GM23338 (cell line): ENCODE results near the gene TTC12. TPM values are rescaled to one million over a fixed set of nuclear protein-coding genes. Genes with fewer than 3 reads are reported as not detected.

Experiments used
- ATAC-seq: fragments of 200-7000 bp; cut with Tn5 transposase; 3 replicates; pipeline ENCODE4 v1.9.1; 2020
- DNase-seq: peaks from one replicate; pipeline ENCODE4 v3.0.0-alpha.2; 2015; ENCODE audit warnings: low spot score
- H2AFZ ChIP-seq: fragments of 200-600 bp; sonication (generic); 2 replicates; pipeline ENCODE4 v1.8.0; 2016; ENCODE audit warnings: antibody characterized with exemption, mild to moderate bottlenecking, moderate library complexity
- H3F3A ChIP-seq: fragments of 200-600 bp; sonication (generic); replicated peaks from 2 replicates; pipeline ENCODE4 v1.8.0; 2017; ENCODE audit warnings: antibody characterized with exemption, mixed run types, low read depth
- H3K27ac ChIP-seq: fragments of 200-600 bp; sonication (generic); 2 replicates; pipeline ENCODE4 v1.6.1; 2016; ENCODE audit warnings: low read depth
- H3K27me3 ChIP-seq: fragments of 200-600 bp; sonication (generic); 2 replicates; pipeline ENCODE4 v1.8.0; 2016; ENCODE audit warnings: mild to moderate bottlenecking, mixed run types, moderate library complexity; ENCODE audit not compliant: insufficient read depth
- H3K36me3 ChIP-seq: fragments of 200-600 bp; sonication (generic); 2 replicates; pipeline ENCODE4 v1.8.0; 2016; ENCODE audit warnings: mild to moderate bottlenecking; ENCODE audit not compliant: insufficient read depth
- H3K4me1 ChIP-seq: fragments of 200-600 bp; sonication (generic); 2 replicates; pipeline ENCODE4 v1.8.0; 2016; ENCODE audit warnings: mild to moderate bottlenecking, moderate library complexity; ENCODE audit not compliant: insufficient read depth
- H3K4me2 ChIP-seq: fragments of 200-600 bp; sonication (generic); 2 replicates; pipeline ENCODE4 v1.7.1; 2017; ENCODE audit warnings: mixed run types
- H3K4me3 ChIP-seq: fragments of 200-600 bp; sonication (generic); 2 replicates; pipeline ENCODE4 v1.6.1; 2016; ENCODE audit warnings: mixed run types
- H3K79me2 ChIP-seq: fragments of 200-600 bp; sonication (generic); replicated peaks from 2 replicates; pipeline ENCODE4 v1.8.0; 2017; ENCODE audit warnings: mild to moderate bottlenecking; ENCODE audit not compliant: insufficient read depth
- H3K9me2 ChIP-seq: fragments of 200-600 bp; sonication (generic); 2 replicates; pipeline ENCODE4 v1.8.0; 2017; ENCODE audit not compliant: insufficient read depth
- H4K20me1 ChIP-seq: fragments of 200-600 bp; sonication (generic); replicated peaks from 2 replicates; pipeline ENCODE4 v1.8.0; 2017; ENCODE audit warnings: mild to moderate bottlenecking; ENCODE audit not compliant: insufficient read depth
- H3K27ac Mint-ChIP-seq: 2 replicates; pipeline ENCODE4 v1.8.0; 2020; ENCODE audit warnings: inconsistent platforms, mild to moderate bottlenecking, moderate library complexity, mixed read lengths
- H3K27me3 Mint-ChIP-seq: 3 replicates; pipeline ENCODE4 v1.8.0; 2022; ENCODE audit warnings: low read depth, mild to moderate bottlenecking, moderate library complexity, mixed read lengths, inconsistent platforms; ENCODE audit not compliant: insufficient read depth, poor library complexity
- H3K36me3 Mint-ChIP-seq: 3 replicates; pipeline ENCODE4 v1.8.0; 2021; ENCODE audit warnings: low read depth, mild to moderate bottlenecking, inconsistent platforms, moderate library complexity, mixed read lengths
- H3K4me1 Mint-ChIP-seq: 3 replicates; pipeline ENCODE4 v1.8.0; 2020; ENCODE audit warnings: mild to moderate bottlenecking, inconsistent platforms, mixed read lengths
- H3K4me3 Mint-ChIP-seq: 3 replicates; pipeline ENCODE4 v1.8.0; 2021; ENCODE audit warnings: moderate library complexity, mild to moderate bottlenecking, inconsistent platforms, mixed read lengths
- H3K9me3 Mint-ChIP-seq: 3 replicates; pipeline ENCODE4 v1.8.0; 2020; ENCODE audit warnings: moderate library complexity, mild to moderate bottlenecking, inconsistent platforms, mixed read lengths
- CREB1 ChIP-seq: fragments of 250-450 bp; sonication (Bioruptor Pico); IDR thresholded peaks from 2 replicates; pipeline ENCODE4 v1.5.0; 2020; ENCODE audit warnings: low read depth, mild to moderate bottlenecking, moderate library complexity
- EZH2 ChIP-seq: fragments of 200-600 bp; sonication (generic); IDR thresholded peaks from one replicate; pipeline ENCODE4 v1.8.0; 2017; ENCODE audit warnings: antibody characterized with exemption, mild to moderate bottlenecking, low read depth; ENCODE audit not compliant: unreplicated experiment
- EZH2phosphoT487 ChIP-seq: fragments of 200-600 bp; sonication (generic); IDR thresholded peaks from one replicate; pipeline ENCODE4 v1.8.1; 2018; ENCODE audit warnings: antibody characterized with exemption; ENCODE audit not compliant: unreplicated experiment
- JUNB ChIP-seq: IDR thresholded peaks from one replicate; pipeline ENCODE4 v1.6.1; 2016; ENCODE audit warnings: antibody characterized with exemption; ENCODE audit not compliant: unreplicated experiment
- NANOG ChIP-seq: IDR thresholded peaks from 2 replicates; pipeline ENCODE4 v1.6.1; 2016; ENCODE audit warnings: antibody characterized with exemption, borderline replicate concordance
- POLR2AphosphoS5 ChIP-seq: IDR thresholded peaks from 2 replicates; pipeline ENCODE4 v1.6.1; 2016; ENCODE audit warnings: antibody characterized with exemption, low read depth
- ZNF114 ChIP-seq: fragments of 250-450 bp; sonication (Bioruptor Pico); IDR thresholded peaks from 2 replicates; pipeline ENCODE4 v1.5.0; 2020; ENCODE audit warnings: mild to moderate bottlenecking, moderate library complexity
- ZNF331 ChIP-seq: fragments of 250-450 bp; sonication (Bioruptor Pico); IDR thresholded peaks from 2 replicates; pipeline ENCODE4 v1.5.0; 2020; ENCODE audit warnings: low read depth, mild to moderate bottlenecking, moderate library complexity
- polyA plus RNA-seq: library from polyadenylated mRNA; unstranded; fragments of >200 nt; fragmentation: Nextera tagmentation; extraction: Ambion mirVana; gene quantifications from 2 replicates; pipeline ENCODE4 v1.2.1, GENCODE V29; 2016
- total RNA-seq: library from RNA; depleted of rRNA; stranded (reverse); fragments of >200 nt; shearing (Covaris generic); gene quantifications from 2 replicates; pipeline ENCODE4 v1.2.3, GENCODE V29; 2014; rRNA removed
- TF ChIP-seq, protein P1 (sequence below): IDR thresholded peaks from 2 replicates; pipeline ENCODE4 v1.6.1; 2016; ENCODE audit warnings: antibody characterized with exemption
- TF ChIP-seq, protein P2 (sequence below), 2 experiments: fragments of 200-600 bp in 1 of 2; sonication (generic) in 1 of 2; conservative IDR thresholded peaks; 2 replicates each; pipeline versions ENCODE4 v1.5.1 to v1.6.1; 2016 to 2017; ENCODE audit warnings: antibody characterized with exemption in 2 of 2, low read depth in 2 of 2, mild to moderate bottlenecking in 2 of 2, moderate library complexity in 1 of 2

TTC12 gene
- total and polyA plus RNA-seq, 2 experiments from 2014 or later: 3.4 to 12.5 TPM

DNA sequence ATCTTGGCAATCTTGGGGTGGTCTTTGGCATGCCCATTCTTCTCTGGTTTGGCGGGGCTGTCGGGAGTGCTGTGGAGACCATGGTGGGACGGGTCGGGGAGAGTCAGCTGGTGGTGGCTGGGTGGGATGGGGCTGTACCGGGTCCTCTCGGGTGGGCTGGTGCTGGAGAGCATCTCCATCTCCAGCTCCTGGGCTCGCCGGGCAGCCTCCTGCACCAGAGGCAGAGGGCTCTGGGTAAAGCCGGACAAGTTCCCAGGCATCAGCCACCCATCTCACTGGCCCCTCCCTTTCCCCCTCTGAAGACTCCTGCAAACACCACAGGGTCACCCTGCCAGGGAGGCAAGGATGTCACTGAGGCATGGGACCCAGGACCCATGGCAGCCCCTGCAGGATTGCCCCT lies 98.3 kb downstream of the TTC12 start:
- Mint-ChIP-seq H3K9me3 (no peaks in the 10 kb centered on the region; the same call in 2 of the 3 replicates), H3K27me3 (peaks cover 6% of the 10 kb centered on the region), H3K4me1 (no peaks in the 10 kb centered on the region), H3K4me3 (no peak overlapping the region), H3K36me3 (no peaks in the 10 kb centered on the region; the same call in 2 of the 3 replicates), H3K27ac (no peak overlapping the region)
- H3K4me3 ChIP-seq: no peak overlapping the region
- H2AFZ ChIP-seq: no peak overlapping the region
- H3K36me3 ChIP-seq: no peaks in the 10 kb centered on the region
- no peak overlapping the region for H3K4me2 ChIP-seq
- H3K79me2 ChIP-seq: no peaks in the 10 kb centered on the region
- TF ChIP-seq ZNF331 (CRISPR knock-in tag): no peak
- TF ChIP-seq NANOG: no peak
- no peak for TF ChIP-seq EZH2
- TF ChIP-seq POLR2AphosphoS5: no peak
- TF ChIP-seq ZNF114 (CRISPR knock-in tag): no peak
- ATAC-seq (no peak), DNase-seq (no peak)
- H3K9me2 ChIP-seq: no peaks in the 10 kb centered on the region
- no peak overlapping the region for H3K27ac ChIP-seq
- H3K27me3 ChIP-seq: no peaks in the 10 kb centered on the region
- no peaks in the 10 kb centered on the region for H3F3A ChIP-seq
- H3K4me1 ChIP-seq: no peaks in the 10 kb centered on the region
- H4K20me1 ChIP-seq: no peaks in the 10 kb centered on the region

DNA sequence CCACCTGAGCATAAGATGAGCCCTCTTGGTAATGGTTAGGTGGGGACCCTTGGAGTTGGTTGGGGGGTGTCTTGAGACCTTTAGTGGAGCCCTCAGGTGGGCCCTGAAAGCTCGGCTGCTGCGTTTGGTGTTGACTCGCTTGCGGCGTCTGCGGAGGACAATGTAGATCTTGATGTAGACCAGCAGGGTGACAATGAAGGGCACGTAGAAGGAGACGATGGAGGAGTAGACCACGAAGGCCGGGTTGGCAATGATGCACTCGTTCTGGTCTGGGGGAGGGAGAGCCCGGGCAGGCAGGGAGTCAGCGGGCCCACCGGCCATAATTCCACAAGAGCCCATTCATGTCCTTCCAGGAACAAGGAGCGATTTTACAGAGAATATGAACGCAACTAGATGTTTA lies 101.0 kb downstream of the TTC12 start:
- H3K36me3 ChIP-seq: no peaks in the 10 kb centered on the region
- no peaks in the 10 kb centered on the region for H3K4me1 Mint-ChIP-seq
- no peak overlapping the region for H2AFZ ChIP-seq
- TF ChIP-seq ZNF114 (CRISPR knock-in tag) (no peak), CREB1 (no peak), EZH2 (no peak), ZNF331 (CRISPR knock-in tag) (no peak), JUNB (no peak), EZH2phosphoT487 (no peak)
- TF ChIP-seq, protein P1, sequence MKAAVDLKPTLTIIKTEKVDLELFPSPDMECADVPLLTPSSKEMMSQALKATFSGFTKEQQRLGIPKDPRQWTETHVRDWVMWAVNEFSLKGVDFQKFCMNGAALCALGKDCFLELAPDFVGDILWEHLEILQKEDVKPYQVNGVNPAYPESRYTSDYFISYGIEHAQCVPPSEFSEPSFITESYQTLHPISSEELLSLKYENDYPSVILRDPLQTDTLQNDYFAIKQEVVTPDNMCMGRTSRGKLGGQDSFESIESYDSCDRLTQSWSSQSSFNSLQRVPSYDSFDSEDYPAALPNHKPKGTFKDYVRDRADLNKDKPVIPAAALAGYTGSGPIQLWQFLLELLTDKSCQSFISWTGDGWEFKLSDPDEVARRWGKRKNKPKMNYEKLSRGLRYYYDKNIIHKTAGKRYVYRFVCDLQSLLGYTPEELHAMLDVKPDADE: no peak
- TF ChIP-seq, protein P2, sequence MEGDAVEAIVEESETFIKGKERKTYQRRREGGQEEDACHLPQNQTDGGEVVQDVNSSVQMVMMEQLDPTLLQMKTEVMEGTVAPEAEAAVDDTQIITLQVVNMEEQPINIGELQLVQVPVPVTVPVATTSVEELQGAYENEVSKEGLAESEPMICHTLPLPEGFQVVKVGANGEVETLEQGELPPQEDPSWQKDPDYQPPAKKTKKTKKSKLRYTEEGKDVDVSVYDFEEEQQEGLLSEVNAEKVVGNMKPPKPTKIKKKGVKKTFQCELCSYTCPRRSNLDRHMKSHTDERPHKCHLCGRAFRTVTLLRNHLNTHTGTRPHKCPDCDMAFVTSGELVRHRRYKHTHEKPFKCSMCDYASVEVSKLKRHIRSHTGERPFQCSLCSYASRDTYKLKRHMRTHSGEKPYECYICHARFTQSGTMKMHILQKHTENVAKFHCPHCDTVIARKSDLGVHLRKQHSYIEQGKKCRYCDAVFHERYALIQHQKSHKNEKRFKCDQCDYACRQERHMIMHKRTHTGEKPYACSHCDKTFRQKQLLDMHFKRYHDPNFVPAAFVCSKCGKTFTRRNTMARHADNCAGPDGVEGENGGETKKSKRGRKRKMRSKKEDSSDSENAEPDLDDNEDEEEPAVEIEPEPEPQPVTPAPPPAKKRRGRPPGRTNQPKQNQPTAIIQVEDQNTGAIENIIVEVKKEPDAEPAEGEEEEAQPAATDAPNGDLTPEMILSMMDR (conservative IDR thresholded peaks at IDR 0.05; ENCODE audit: low read depth in 2 of 2): no peak
- no peaks in the 10 kb centered on the region for H3K27me3 ChIP-seq
- no peak overlapping the region for H3K4me3 ChIP-seq
- no peak overlapping the region for H3K27ac ChIP-seq
- H3F3A ChIP-seq: no peaks in the 10 kb centered on the region
- ATAC-seq: no peak
- no peaks in the 10 kb centered on the region for H3K79me2 ChIP-seq
- H4K20me1 ChIP-seq: no peaks in the 10 kb centered on the region
- no peak for DNase-seq
- H3K4me2 ChIP-seq: no peak overlapping the region
- no peak overlapping the region for H3K4me3 Mint-ChIP-seq
- H3K27me3 Mint-ChIP-seq: peaks cover 11% of the 10 kb centered on the region
- H3K9me2 ChIP-seq: no peaks in the 10 kb centered on the region
- H3K27ac Mint-ChIP-seq: no peak overlapping the region
- no peaks in the 10 kb centered on the region; the same call in 2 of the 3 replicates for H3K36me3 Mint-ChIP-seq
- no peaks in the 10 kb centered on the region; the same call in 2 of the 3 replicates for H3K9me3 Mint-ChIP-seq
- no peaks in the 10 kb centered on the region for H3K4me1 ChIP-seq

Other genes starting within 250 kb of the TTC12 start
- 0.14 TPM in 1 of 2 replicates, not detected in the other for gene ANKK1, start 73.2 kb downstream of the TTC12 start, total RNA-seq
- gene ANKK1, start 73.2 kb downstream of the TTC12 start, polyA plus RNA-seq: 0.08 TPM in 1 of 2 replicates, not detected in the other
- gene DRD2, start 160.8 kb downstream of the TTC12 start, total RNA-seq: 0.21 TPM in 1 of 2 replicates, not detected in the other
- 0.40 and 0.66 TPM in 2 replicates for gene DRD2, start 160.8 kb downstream of the TTC12 start, polyA plus RNA-seq